Upper lobe of left lung (tissue), 4 donors: Measurements from ENCODE around the gene BMI1.

ENCODE experiments used
- EP300 ChIP-seq, 4 donors: sonication (generic); formaldehyde crosslinking; IDR thresholded peaks; one replicate each; pipeline ENCODE4 v1.5.1; 2017; ENCODE audit warnings: antibody characterized with exemption in 4 of 4, control low read depth in 2 of 4
- POLR2A ChIP-seq, 4 donors: fragments of 450-650 bp; IDR thresholded peaks; one replicate each; pipeline ENCODE4 v1.5.1; 2016 to 2017; ENCODE audit warnings: antibody characterized with exemption in 4 of 4, mild to moderate bottlenecking in 2 of 4
- POLR2AphosphoS5 ChIP-seq, 2 donors: sonication (generic); formaldehyde crosslinking; IDR thresholded peaks; one replicate each; pipeline ENCODE4 v1.5.1; 2017; ENCODE audit warnings: antibody characterized with exemption in 2 of 2
- TF ChIP-seq, protein P1 (sequence below), 6 experiments: fragments of 450-650 bp in 4 of 6; fragments of 200-600 bp in 2 of 6; sonication (generic) in 2 of 6; IDR thresholded peaks; one replicate each; pipeline ENCODE4 v1.5.1; 2016 to 2019; ENCODE audit warnings: antibody characterized with exemption in 6 of 6

- no peak for TF ChIP-seq POLR2AphosphoS5 (IDR thresholded peaks at IDR 0.05)
- no peak for TF ChIP-seq POLR2A (IDR thresholded peaks at IDR 0.05)
- TF ChIP-seq, protein P1, sequence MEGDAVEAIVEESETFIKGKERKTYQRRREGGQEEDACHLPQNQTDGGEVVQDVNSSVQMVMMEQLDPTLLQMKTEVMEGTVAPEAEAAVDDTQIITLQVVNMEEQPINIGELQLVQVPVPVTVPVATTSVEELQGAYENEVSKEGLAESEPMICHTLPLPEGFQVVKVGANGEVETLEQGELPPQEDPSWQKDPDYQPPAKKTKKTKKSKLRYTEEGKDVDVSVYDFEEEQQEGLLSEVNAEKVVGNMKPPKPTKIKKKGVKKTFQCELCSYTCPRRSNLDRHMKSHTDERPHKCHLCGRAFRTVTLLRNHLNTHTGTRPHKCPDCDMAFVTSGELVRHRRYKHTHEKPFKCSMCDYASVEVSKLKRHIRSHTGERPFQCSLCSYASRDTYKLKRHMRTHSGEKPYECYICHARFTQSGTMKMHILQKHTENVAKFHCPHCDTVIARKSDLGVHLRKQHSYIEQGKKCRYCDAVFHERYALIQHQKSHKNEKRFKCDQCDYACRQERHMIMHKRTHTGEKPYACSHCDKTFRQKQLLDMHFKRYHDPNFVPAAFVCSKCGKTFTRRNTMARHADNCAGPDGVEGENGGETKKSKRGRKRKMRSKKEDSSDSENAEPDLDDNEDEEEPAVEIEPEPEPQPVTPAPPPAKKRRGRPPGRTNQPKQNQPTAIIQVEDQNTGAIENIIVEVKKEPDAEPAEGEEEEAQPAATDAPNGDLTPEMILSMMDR (IDR thresholded peaks at IDR 0.05) = no peak
- TF ChIP-seq EP300 (IDR thresholded peaks at IDR 0.05) = no peak
Measured at GRCh38 chr10:22344781-22345300, 23.9 kb downstream of the BMI1 start.
